CD4-positive, alpha-beta T cell treated with Interleukin-12 subunit alpha and Interleukin-12 subunit beta, for 1 hour (primary cell): Measurements from ENCODE around the gene RNF144B.
"Not testable (repeated sequence)": the region's sequence is repeated elsewhere in the genome, so short reads cannot be mapped to it uniquely, and the experiment has no call there.

ENCODE experiments used
- DNase-seq: peaks from one replicate; pipeline ENCODE4 v3.0.0-alpha.2; 2020

The RNF144B gene

DNA sequence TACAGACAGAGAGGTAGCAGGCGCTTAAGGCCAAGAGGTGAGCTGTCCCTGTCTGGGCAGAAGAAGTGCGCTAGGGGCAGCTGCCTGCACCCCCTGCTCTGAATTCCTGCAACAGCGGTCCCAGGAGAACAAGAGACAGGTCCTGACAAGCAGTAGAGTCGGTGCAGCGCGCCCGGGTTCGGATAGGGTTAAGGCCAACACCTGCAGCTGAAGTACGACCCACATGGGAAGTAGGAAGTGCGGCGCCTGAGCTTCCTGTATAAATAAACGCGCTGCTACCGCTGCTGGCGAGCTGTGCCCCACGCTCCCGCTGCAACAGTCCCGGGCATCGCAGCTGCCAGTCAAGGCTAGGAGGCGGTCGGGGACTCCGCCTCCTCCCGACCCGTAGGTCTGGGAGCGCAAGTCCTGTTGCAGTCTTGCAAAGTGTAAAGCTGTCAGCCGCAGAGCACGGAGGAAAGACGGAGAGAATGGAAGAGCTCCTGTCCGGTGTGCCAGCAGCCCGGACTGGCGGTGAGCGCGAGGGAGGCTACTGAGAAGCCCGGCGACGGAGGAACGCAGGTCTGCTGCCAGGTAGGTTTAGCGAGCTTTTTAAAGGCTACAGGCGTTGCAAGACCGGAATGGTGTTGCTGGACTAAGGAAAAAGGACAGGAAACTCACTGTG is at the start of gene RNF144B:
Gene RNF144B (plus strand): TSS at position 290 of the 661 bp plus-strand sequence. CDS start 12,185 bp downstream, outside the sequence.
- peak; percentile 63 for DNase-seq

- DNase-seq, result no peak
Measured at GRCh38 chr6:18339599-18339998, 47.6 kb upstream of the RNF144B start.

- no peak for DNase-seq
Measured at GRCh38 chr6:18340781-18341551, 46.2 kb upstream of the RNF144B start.

DNA sequence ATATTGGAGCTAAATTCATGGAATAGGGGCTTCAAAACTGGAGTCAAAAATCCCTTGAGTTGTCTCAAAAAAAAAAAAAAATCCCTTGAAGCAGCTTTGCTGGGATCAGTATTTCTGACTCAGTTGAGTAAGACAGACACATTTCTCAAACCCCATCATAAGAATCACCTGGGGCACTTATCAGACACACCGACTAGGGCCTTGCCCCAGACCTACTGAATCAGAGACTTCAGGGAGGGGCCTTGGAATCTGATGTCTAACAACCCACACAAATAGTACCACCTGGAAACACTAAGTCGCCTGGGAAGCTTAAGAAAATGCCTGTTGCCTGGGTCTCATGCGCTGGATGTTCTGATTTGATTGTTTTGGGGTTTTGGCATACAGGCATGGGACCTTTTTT is 44.9 kb upstream of the RNF144B start:
- no peak for DNase-seq

GRCh38 chr6:18343741-18344140 is 43.4 kb upstream of the RNF144B start:
- DNase-seq, result no peak

GRCh38 chr6:18347021-18347577 is 40.1 kb upstream of the RNF144B start:
- no peak for DNase-seq

DNA sequence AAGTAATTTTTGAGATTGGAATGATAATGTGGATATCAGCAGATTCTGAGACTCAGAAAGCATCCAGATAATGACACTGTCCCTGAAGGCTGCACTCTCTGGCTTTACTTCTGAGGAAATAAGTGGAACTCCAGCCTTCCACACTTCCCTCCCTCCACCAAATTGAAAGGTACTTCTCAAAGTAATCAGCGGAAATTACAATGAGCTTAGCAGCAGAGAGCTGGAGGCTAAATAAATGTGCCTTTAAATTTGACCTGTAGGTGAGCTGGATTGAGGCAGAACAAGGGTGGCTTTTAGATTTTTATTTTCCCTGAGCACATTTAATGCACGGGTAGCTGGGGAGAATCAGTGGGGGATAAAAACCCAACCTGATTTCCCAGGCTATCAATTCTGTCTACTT is 39.3 kb upstream of the RNF144B start:
- no peak for DNase-seq

GRCh38 chr6:18349386-18349785 is 37.8 kb upstream of the RNF144B start:
- DNase-seq, result no peak

DNA sequence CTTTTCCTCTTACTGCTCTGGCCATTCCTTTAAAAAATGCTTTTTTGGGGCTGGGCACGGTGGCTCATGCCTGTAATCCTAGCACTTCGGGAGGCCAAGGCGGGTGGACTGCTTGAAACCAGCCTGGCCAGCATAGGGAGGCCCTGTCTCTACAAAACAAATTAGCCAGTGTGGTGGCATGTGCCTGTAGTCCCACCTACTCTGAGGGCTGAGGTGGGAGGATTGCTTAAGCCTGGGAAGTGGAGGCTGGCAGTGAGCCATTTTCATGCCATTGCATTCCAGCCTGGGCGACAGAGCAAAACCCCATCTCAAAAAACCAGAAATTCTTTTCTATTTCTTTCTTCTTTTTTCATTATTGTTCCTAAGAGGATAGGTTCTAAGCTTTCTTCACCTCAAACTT is 36.9 kb upstream of the RNF144B start:
- no peak for DNase-seq

GRCh38 chr6:18350712-18351111 is 36.4 kb upstream of the RNF144B start:
- no peak for DNase-seq

GRCh38 chr6:18352001-18352400 is 35.1 kb upstream of the RNF144B start:
- no peak for DNase-seq

- DNase-seq, result no peak
Measured at GRCh38 chr6:18352842-18353241, 34.3 kb upstream of the RNF144B start.

GRCh38 chr6:18353251-18353650 is 33.9 kb upstream of the RNF144B start:
- DNase-seq, result no peak

DNA sequence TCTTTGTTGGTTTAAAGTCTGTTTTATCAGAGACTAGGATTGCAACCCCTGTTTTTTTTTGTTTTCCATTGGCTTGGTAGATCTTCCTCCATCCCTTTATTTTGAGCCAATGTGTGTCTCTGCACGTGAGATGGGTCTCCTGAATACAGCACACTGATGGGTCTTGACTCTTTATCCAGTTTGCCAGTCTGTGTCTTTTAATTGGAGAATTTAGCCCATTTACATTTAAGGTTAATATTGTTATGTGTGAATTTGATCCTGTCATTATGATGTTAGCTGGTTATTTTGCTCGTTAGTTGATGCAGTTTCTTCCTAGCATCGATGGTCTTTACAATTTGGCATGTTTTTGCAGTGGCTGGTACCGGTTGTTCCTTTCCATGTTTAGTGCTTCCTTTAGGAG is 29.6 kb upstream of the RNF144B start:
- not testable (repeated sequence) for DNase-seq

- DNase-seq, result no peak
Measured at GRCh38 chr6:18359237-18359885, 27.8 kb upstream of the RNF144B start.

DNA sequence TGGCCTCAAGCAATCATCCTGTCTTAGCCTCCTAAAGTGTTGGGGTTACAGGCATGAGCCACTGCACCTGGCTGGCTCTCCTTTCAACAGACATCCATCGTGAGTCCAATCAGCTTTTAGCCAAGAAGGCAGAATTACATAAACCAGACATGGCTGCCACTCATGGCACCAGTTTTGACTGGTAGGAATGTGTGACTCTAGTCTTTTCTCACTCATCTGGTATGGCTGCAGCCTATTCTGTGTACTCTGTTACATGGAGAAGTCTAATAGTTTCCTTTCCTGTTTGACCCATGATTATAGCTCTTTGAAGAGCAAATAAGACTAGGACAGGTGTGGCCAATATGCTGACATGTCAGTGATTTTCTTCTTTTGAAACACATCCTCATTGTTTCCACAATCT is 27.0 kb upstream of the RNF144B start:
- no peak for DNase-seq

DNA sequence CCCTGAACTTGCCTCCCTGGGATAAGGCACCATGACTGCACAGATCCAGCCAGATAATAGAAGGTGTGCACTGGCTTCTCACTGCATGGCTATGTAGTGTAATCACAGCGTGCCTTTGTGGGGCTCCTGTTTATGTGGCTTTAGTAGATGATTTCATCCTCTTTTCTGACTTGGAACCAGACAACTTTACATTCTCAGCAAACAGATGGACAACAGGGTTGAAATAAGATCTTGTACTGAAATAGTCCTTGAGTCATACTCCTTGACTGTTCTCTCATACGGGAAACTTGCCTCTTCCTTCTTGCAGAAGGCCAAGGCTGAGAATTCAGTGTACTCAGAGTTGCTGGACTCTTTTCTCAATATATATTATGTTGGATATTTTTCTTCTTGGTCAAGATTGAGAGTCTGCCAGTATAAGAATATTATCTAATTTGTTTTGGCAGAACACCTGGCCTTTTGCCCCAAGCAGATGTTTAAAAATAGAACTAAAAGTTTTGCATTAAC is 25.0 kb upstream of the RNF144B start:
- no peak for DNase-seq

- DNase-seq, result no peak
Measured at GRCh38 chr6:18363746-18364145, 23.4 kb upstream of the RNF144B start.

GRCh38 chr6:18364561-18364960 is 22.6 kb upstream of the RNF144B start:
- not testable (repeated sequence) for DNase-seq

GRCh38 chr6:18367371-18367770 is 19.8 kb upstream of the RNF144B start:
- DNase-seq, result no peak

DNA sequence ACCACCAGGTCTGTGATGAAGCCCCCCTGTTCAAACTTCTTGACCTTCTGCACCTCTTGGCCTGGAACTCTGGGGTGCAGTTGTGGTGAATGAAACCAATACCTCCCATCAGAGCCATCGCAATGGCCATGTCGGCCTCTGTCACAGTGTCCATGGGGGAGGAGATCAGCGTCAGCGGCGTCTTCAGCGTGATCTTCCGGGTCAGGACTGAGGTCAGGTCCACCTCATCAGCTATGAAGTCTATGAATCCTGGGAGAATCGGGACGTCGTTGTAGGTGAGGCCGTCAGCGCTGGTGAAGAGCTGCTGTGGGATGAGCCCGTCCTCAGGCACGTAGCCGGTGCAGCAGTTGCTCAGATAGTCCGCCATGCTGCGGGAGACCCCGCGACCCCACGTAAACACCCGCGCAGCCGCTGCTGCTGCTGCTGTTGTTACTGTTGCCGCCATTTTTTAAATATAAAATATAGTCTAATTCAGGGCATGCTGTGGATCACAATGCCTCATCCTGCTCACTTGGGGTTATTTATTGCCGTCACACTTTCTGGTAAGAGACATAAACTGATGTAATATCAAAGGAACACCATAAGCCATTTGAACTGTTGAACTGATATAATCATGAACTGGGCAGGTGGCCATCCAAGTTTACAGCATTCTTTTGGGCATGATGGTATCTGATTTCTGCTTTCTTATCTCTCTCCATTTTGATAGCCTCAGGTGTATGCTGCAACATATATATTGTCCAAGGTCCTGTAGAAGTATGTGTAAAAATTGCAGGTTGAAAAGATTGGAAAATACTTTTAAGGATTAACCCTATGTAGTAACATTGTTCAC is 18.7 kb upstream of the RNF144B start:
- no peak for DNase-seq

GRCh38 chr6:18371010-18371409 is 16.1 kb upstream of the RNF144B start:
- DNase-seq, result no peak

- DNase-seq, result no peak
Measured at GRCh38 chr6:18371656-18372055, 15.5 kb upstream of the RNF144B start.
